Activated CD4-positive, alpha-beta T cell treated with anti-CD3 and anti-CD28 coated beads, Interleukin-2, amount 10 ng/mL, durations not matched to agents 7 days and 5 days (primary cell): ENCODE results near the gene SH3D19. TPM values are rescaled to one million over a fixed set of nuclear protein-coding genes. Genes with fewer than 3 reads are reported as not detected.
A peak's percentile ranks its signal among the peaks of the same experiment; 100 is the strongest.
"Not testable (repeated sequence)": the region's sequence is repeated elsewhere in the genome, so short reads cannot be mapped to it uniquely, and the experiment has no call there.

Experiments used
- CTCF ChIA-PET: fragments of 350-600 bp; sonication (Branson Sonifier 250); formaldehyde crosslinking; loops from one replicate; lab custom pipeline; 2021; ENCODE audit warnings: antibody characterized with exemption; lab: Charles Lee
- POLR2A ChIA-PET: fragments of 350-600 bp; sonication (Branson Sonifier 250); formaldehyde crosslinking; loops from one replicate; lab custom pipeline; 2021; ENCODE audit warnings: antibody characterized with exemption; lab: Charles Lee
- DNase-seq: peaks from one replicate; pipeline ENCODE4 v3.0.0-alpha.2; 2020
- H3K27ac Mint-ChIP-seq: one replicate; pipeline ENCODE4 v1.8.0; 2021; ENCODE audit warnings: mild to moderate bottlenecking, moderate library complexity, mixed read lengths
- H3K27me3 Mint-ChIP-seq: one replicate; pipeline ENCODE4 v1.8.0; 2021; ENCODE audit warnings: mixed read lengths
- H3K36me3 Mint-ChIP-seq: one replicate; pipeline ENCODE4 v1.8.0; 2021; ENCODE audit warnings: low read depth, mixed read lengths
- H3K4me1 Mint-ChIP-seq: one replicate; pipeline ENCODE4 v1.8.0; 2021; ENCODE audit warnings: mixed read lengths
- H3K4me3 Mint-ChIP-seq: one replicate; pipeline ENCODE4 v1.8.0; 2021; ENCODE audit warnings: mild to moderate bottlenecking, moderate library complexity, mixed read lengths
- H3K9me3 Mint-ChIP-seq: one replicate; pipeline ENCODE4 v1.8.0; 2021; ENCODE audit warnings: mixed read lengths
- total RNA-seq, 2 experiments: library from RNA; stranded (reverse); gene quantifications; one replicate each; pipeline ENCODE4 v1.2.3, GENCODE V29; 2021

Gene SH3D19
- total RNA-seq, 2 experiments from 2014 or later: not detected

DNA sequence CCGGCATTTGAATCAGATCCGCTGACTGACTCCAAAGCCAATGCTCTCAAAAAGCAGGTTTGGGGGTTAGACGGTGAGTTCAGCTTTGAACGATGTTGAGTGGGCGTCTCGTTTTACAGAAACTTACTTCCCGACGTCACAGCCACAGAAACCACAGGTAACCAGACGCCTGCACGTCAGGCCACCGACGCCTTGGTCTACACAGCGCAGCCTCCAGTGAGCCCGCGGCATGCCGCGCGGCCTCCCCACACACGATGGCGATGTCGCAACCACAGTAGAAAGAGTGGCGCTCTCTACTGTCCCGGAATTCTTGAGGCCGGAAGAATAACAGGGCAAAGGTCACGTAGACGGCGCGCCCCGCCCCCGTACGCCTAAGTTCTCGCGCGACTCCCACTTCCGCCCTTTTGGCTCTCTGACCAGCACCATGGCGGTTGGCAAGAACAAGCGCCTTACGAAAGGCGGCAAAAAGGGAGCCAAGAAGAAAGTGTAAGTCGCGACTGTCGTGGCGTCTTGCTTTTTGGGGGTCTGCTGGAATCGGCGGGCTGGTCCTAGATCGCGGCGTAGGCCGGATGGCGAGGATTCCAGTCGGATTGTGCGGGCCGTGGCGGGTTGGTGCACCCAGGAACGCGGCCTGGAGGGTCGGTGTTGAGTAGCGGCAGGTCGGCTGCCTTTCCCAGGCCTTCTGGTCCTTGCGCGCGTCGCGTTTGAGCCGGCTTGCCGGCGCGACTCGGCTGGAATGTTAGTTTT, 226.0 kb downstream of the SH3D19 start, which contains the start of gene RPS3A:
TSS of gene RPS3A (plus strand) at position 400 of the 747 bp plus-strand sequence. CDS start at position 425, 25 bp downstream.
- H3K4me1 Mint-ChIP-seq: peaks cover 49% of the 10 kb centered on the region
- no peaks in the 10 kb centered on the region for H3K27me3 Mint-ChIP-seq

DNA sequence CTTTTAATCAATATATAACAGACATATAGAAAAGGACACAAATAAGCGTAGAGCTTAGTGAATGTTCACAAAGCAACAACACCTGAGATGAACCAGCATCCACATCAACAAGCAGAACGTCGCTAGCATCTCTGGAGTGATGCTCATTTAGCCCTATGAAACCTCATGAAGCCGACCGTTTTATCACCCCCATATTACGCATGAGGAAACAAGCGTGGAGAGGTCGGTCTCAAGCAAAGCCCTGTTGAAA, 226.5 kb downstream of the SH3D19 start:
- ChIA-PET POLR2A (interaction anchor here (0.6 kb wide), 1 partner anchor 1217 kb away, joined by 4 read pairs; no protein-coding TSS in a partner anchor), CTCF (interaction anchor here (0.6 to 1.4 kb wide), 6 partner anchors 9 to 986 kb away, joined by 3 to 9 read pairs (median 5); no protein-coding TSS in a partner anchor)
- Mint-ChIP-seq H3K27me3 (no peaks in the 10 kb centered on the region), H3K36me3 (peaks cover 39% of the 10 kb centered on the region), H3K4me3 (peak overlapping the region; percentile 97), H3K27ac (peak overlapping the region; percentile 97), H3K9me3 (no peaks in the 10 kb centered on the region), H3K4me1 (peaks cover 46% of the 10 kb centered on the region)
- no peak for DNase-seq

More for the DNA sequence above, 226.0 kb downstream of the SH3D19 start, which contains the start of gene RPS3A:
- ChIA-PET CTCF (interaction anchor here (0.6 to 1.4 kb wide), 10 partner anchors 9 to 986 kb away, joined by 3 to 9 read pairs (median 5); no protein-coding TSS in a partner anchor), POLR2A (interaction anchor here (0.6 kb wide), 1 partner anchor 1217 kb away, joined by 4 read pairs; no protein-coding TSS in a partner anchor)
- Mint-ChIP-seq H3K4me3 (peak within 1 kb of the TSS; percentile 97), H3K36me3 (peaks cover 44% of the 10 kb centered on the region), H3K27ac (peak within 1 kb of the TSS; percentile 97), H3K9me3 (no peaks in the 10 kb centered on the region)
- peak; percentile 96 for DNase-seq

DNA sequence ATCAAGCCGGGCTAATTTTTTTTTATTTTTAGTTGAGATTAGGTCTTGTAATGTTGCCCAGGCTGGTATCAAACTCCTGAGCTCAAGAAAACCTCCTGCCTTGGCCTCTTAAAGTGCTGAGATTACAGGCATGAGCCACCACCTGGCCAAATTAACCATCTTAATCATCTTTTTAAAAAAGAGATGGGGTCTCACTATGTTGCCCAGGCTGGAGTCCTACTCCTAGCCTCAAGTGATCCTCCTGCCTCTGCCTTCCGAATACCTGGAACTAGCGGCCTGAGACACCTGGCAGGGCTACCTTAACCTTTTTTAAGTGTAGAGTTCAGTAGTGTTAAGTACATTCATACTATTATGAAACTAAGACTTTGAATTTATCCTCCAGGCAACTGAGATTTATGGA, 227.6 kb downstream of the SH3D19 start:
- H3K9me3 Mint-ChIP-seq: no peaks in the 10 kb centered on the region
- no peak overlapping the region for H3K4me3 Mint-ChIP-seq
- peaks cover 42% of the 10 kb centered on the region for H3K4me1 Mint-ChIP-seq
- ChIA-PET CTCF (interaction anchor here (0.6 to 1.4 kb wide), 4 partner anchors 8 to 116 kb away, joined by 3 to 7 read pairs (median 3); no protein-coding TSS in a partner anchor), POLR2A (no interaction called here)
- H3K36me3 Mint-ChIP-seq: peaks cover 31% of the 10 kb centered on the region
- H3K27ac Mint-ChIP-seq: peak overlapping the region; percentile 97
- no peak for DNase-seq
- H3K27me3 Mint-ChIP-seq: no peaks in the 10 kb centered on the region

- Mint-ChIP-seq H3K4me3 (no peak overlapping the region), H3K36me3 (peaks cover 7% of the 10 kb centered on the region), H3K9me3 (no peaks in the 10 kb centered on the region), H3K27ac (no peak overlapping the region), H3K4me1 (peaks cover 20% of the 10 kb centered on the region), H3K27me3 (no peaks in the 10 kb centered on the region)
- ChIA-PET CTCF (no interaction called here), POLR2A (no interaction called here)
- DNase-seq: no peak
These were observed 230.3 kb downstream of the SH3D19 start for GRCh38 chr4:151095142-151095541.

DNA sequence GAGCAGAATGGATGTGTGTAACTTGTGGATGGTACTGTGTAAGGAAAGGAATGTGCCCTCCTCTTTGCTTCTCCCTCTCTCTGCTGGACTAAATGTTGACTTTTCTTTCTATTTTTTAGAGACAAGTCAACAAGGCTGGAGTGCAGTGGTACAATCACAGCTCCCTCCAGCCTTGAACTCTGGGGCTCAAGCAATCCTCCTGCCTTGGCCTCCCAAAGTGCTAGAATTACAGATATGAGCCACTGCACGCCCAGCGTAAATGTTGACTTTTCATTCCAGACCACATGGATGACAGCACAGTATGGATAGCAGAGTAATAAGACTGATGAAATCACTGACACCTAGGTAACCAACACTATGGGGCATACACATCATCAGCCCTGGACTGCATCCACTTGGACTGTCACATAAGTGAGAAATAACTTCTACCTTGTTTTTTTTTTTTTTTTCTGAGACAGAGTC, 231.1 kb downstream of the SH3D19 start:
- DNase-seq: no peak
- H3K27ac Mint-ChIP-seq: no peak overlapping the region
- ChIA-PET CTCF (interaction anchor here (0.5 to 0.6 kb wide), 2 partner anchors 12 to 20 kb away, joined by 3 to 5 read pairs; no protein-coding TSS in a partner anchor), POLR2A (no interaction called here)
- peaks cover 20% of the 10 kb centered on the region for H3K4me1 Mint-ChIP-seq
- no peak overlapping the region for H3K4me3 Mint-ChIP-seq
- H3K9me3 Mint-ChIP-seq: no peaks in the 10 kb centered on the region
- no peaks in the 10 kb centered on the region for H3K27me3 Mint-ChIP-seq
- H3K36me3 Mint-ChIP-seq: no peaks in the 10 kb centered on the region

DNA sequence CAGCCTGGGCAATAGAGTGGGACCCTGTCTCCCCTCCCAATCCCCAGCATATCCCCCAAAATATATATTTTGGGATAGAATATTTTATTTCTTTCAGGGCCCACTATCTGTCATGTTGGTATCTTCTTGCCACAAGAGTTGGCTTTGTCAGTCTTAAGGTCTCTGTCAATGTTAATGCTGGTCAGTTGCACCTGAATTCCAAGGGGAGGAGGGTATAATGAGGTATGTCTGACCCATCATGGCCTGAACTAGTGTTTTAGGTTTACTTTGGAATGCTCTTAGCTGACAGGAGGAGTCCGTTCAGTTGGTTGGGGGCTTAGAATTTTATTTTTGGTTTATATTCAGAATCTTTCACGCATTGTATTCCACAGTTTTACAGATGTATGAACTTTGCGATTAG, 232.2 kb downstream of the SH3D19 start:
- H3K27me3 Mint-ChIP-seq: no peaks in the 10 kb centered on the region
- no peak overlapping the region for H3K27ac Mint-ChIP-seq
- H3K4me1 Mint-ChIP-seq: peaks cover 10% of the 10 kb centered on the region
- no peak for DNase-seq
- no peaks in the 10 kb centered on the region for H3K36me3 Mint-ChIP-seq
- H3K9me3 Mint-ChIP-seq: no peaks in the 10 kb centered on the region
- no peak overlapping the region for H3K4me3 Mint-ChIP-seq
- POLR2A ChIA-PET: no interaction called here
- CTCF ChIA-PET: no interaction called here

DNA sequence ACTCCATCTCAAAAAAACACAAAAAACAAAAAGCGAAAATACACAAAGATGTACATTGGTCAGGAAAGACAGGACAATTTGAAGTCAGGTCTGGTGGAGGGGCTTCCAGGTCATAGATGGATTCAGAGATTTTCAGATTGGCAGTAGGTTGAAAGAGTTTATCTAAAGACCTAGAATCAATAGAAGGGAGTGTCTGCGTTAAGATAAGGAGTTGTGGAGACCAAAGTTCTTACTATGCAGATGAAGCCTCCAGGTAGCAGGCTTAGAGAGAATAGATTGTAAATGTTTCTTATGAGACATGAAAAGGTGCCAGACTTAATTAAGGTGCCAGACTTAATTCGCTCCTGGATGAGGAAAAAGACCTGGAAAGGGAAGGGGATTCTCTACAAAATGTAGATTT, 232.9 kb downstream of the SH3D19 start:
- CTCF ChIA-PET: interaction anchor here (0.5 to 1.0 kb wide), 2 partner anchors 75 to 1358 kb away, joined by 3 to 6 read pairs; no protein-coding TSS in a partner anchor
- POLR2A ChIA-PET: no interaction called here
- H3K4me3 Mint-ChIP-seq: no peak overlapping the region
- no peaks in the 10 kb centered on the region for H3K36me3 Mint-ChIP-seq
- H3K27me3 Mint-ChIP-seq: no peaks in the 10 kb centered on the region
- H3K9me3 Mint-ChIP-seq: no peaks in the 10 kb centered on the region
- H3K4me1 Mint-ChIP-seq: peaks cover 5% of the 10 kb centered on the region
- H3K27ac Mint-ChIP-seq: no peak overlapping the region
- no peak for DNase-seq

- H3K27ac Mint-ChIP-seq: no peak overlapping the region
- DNase-seq: no peak
- no peaks in the 10 kb centered on the region for H3K9me3 Mint-ChIP-seq
- no peak overlapping the region for H3K4me3 Mint-ChIP-seq
- ChIA-PET POLR2A (no interaction called here), CTCF (no interaction called here)
- no peaks in the 10 kb centered on the region for H3K27me3 Mint-ChIP-seq
- H3K4me1 Mint-ChIP-seq: peaks cover 4% of the 10 kb centered on the region
- no peaks in the 10 kb centered on the region for H3K36me3 Mint-ChIP-seq
These were observed 234.4 kb downstream of the SH3D19 start for GRCh38 chr4:151091047-151091446.

DNA sequence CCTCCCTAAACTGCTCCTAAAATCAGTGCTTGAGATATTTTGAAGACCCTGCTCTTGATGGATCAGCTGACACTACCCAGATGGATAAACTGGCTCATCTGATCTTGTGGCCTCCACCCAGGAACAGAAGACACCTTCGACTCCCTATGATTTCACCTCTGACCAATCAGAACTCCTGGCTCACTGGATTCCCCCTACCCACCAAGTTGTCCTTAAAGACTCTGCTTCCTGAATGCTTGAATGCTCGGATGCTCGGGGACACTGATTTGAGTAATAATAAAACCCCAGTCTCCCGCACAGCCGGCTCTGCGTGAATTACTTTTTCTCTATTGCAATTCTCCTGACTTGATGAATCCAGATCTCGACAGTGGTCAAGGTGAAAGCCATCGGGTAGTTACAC, 237.9 kb downstream of the SH3D19 start:
- Mint-ChIP-seq H3K36me3 (no peaks in the 10 kb centered on the region), H3K4me3 (no peak overlapping the region), H3K4me1 (no peaks in the 10 kb centered on the region), H3K9me3 (no peaks in the 10 kb centered on the region), H3K27ac (no peak overlapping the region), H3K27me3 (no peaks in the 10 kb centered on the region)
- CTCF ChIA-PET: no interaction called here
- no peak for DNase-seq
- POLR2A ChIA-PET: no interaction called here

GRCh38 chr4:151077978-151078377, 247.4 kb downstream of the SH3D19 start:
- H3K27me3 Mint-ChIP-seq, POLR2A ChIA-PET, CTCF ChIA-PET, DNase-seq, H3K27ac Mint-ChIP-seq, H3K9me3 Mint-ChIP-seq, H3K36me3 Mint-ChIP-seq, H3K4me3 Mint-ChIP-seq, H3K4me1 Mint-ChIP-seq: not testable (repeated sequence)

GRCh38 chr4:151074416-151074916, 250.9 kb downstream of the SH3D19 start:
- ChIA-PET CTCF (interaction anchor here (0.6 to 1.8 kb wide), 4 partner anchors 11 to 399 kb away, joined by 3 to 6 read pairs (median 4); no protein-coding TSS in a partner anchor), POLR2A (no interaction called here)
- H3K4me3 Mint-ChIP-seq: no peak overlapping the region
- no peaks in the 10 kb centered on the region for H3K4me1 Mint-ChIP-seq
- no peaks in the 10 kb centered on the region for H3K27me3 Mint-ChIP-seq
- no peak for DNase-seq
- no peaks in the 10 kb centered on the region for H3K9me3 Mint-ChIP-seq
- no peaks in the 10 kb centered on the region for H3K36me3 Mint-ChIP-seq
- no peak overlapping the region for H3K27ac Mint-ChIP-seq
